ENCODE data around the gene SHOX.
"Not testable (repeated sequence)": the region's sequence is repeated elsewhere in the genome, so short reads cannot be mapped to it uniquely, and the experiment has no call there.

The SHOX gene

DNA sequence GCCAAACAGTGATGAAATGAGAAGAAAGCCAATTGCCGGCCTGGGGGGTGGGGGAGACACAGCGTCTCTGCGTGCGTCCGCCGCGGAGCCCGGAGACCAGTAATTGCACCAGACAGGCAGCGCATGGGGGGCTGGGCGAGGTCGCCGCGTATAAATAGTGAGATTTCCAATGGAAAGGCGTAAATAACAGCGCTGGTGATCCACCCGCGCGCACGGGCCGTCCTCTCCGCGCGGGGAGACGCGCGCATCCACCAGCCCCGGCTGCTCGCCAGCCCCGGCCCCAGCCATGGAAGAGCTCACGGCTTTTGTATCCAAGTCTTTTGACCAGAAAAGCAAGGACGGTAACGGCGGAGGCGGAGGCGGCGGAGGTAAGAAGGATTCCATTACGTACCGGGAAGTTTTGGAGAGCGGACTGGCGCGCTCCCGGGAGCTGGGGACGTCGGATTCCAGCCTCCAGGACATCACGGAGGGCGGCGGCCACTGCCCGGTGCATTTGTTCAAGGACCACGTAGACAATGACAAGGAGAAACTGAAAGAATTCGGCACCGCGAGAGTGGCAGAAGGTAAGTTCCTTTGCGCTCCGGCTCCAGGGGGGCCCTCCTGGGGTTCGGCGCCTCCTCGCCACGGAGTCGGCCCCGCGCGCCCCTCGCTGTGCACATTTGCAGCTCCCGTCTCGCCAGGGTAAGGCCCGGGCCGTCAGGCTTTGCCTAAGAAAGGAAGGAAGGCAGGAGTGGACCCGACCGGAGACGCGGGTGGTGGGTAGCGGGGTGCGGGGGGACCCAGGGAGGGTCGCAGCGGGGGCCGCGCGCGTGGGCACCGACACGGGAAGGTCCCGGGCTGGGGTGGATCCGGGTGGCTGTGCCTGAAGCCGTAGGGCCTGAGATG, at the start of gene SHOX:
Gene SHOX (plus strand): TSS at position 180 of the 885 bp plus-strand sequence. CDS start 107 bp downstream, at position 287.
- DNase-seq = no peak

DNA sequence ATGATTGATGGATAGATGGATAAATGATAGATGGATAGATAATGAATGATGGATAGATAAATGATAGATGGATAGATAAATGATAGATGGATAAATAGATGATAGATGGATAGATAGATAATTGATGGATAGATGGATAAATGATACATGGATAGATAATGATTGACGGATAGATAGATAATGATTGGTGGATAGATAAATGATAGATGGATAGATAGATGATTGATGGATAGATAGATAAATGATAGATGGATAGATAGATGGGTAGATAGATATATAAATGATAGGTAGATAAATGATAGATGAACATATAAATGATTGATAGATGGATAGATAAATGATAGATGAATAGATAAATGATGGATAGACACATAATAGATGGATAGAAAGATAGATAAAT, 49.5 kb upstream of the SHOX start:
- no peak for DNase-seq

- no peak for DNase-seq
Measured at GRCh38 chrX:581720-582298, 48.8 kb upstream of the SHOX start.

- no peak for DNase-seq
Measured at GRCh38 chrX:584572-584971, 46.0 kb upstream of the SHOX start.

- no peak for DNase-seq
Measured at GRCh38 chrX:585115-585808, 45.3 kb upstream of the SHOX start.

DNA sequence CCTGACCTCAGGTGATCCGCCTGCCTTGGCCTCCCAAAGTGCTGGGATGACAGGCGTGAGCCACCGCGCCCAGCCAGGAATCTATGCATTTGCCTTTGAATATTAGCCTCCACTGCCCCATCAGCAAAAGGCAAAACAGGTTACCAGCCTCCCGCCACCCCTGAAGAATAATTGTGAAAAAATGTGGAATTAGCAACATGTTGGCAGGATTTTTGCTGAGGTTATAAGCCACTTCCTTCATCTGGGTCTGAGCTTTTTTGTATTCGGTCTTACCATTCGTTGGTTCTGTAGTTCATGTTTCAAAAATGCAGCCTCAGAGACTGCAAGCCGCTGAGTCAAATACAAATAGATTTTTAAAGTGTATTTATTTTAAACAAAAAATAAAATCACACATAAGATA, 44.2 kb upstream of the SHOX start:
- no peak for DNase-seq

- DNase-seq = not testable (repeated sequence)
Measured at GRCh38 chrX:589261-589660, 41.3 kb upstream of the SHOX start.

GRCh38 chrX:590693-591404, 39.7 kb upstream of the SHOX start:
- no peak for DNase-seq

GRCh38 chrX:599837-600715, 30.5 kb upstream of the SHOX start:
- DNase-seq = no peak

DNA sequence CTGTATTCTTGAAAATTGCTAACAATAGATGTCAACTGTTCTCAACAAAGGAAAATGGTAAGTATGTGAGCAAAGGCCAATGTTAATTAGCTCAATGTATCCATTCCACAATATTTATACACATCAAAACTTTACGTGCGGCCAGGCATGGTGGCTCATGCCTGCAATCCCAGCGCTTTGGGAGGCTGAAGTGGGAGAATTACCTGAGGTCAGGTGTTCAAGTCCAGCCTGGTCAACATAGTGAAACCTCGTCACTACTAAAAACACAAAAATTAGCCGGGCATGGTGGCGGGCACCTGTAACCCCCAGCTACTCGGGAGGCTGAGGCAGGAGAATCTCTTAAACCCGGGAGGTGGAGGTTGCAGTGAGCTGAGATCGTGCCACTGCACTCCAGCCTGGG, 27.6 kb upstream of the SHOX start:
- DNase-seq = not testable (repeated sequence)

DNA sequence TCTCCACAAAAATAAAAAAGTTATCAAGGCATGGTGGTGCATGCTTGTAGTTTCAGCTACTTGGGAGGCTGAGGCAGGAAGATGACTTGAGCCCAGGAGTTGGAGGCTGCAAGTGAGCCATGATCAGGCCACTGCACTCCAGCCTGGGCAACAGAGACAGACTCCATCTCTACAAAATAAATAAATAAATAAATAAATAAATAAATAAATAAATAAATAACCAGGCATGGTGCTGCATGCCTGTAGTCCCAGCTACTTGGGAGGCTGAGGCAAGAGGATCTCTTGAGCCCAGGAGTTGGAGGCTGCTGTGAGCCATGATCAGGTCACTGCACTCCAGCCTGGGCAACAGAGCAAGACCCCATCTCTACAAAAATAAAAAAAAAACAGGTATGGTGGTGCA, 26.0 kb upstream of the SHOX start:
- DNase-seq = not testable (repeated sequence)

DNA sequence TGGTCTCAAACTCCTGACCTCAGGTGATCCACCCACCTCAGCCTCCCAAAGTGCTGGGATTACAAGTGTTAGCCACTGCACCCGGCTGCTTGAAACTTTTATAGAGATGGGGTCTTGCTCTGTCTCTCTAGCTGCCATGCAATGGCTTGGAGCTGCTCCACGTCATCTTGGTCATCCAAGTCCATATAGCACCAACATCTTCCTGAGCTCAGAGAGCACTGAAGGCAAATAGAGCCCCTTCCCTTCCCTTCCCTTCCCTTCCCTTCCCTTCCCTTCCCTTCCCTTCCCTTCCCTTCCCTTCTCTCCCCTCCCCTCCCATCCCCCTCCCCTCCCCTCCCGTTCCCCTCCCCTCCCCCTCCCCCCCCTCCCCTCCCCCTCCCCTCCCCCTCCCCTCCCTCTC, 22.5 kb upstream of the SHOX start:
- not testable (repeated sequence) for DNase-seq

GRCh38 chrX:614136-614535, 16.5 kb upstream of the SHOX start:
- no peak for DNase-seq

GRCh38 chrX:617401-617800, 13.2 kb upstream of the SHOX start:
- DNase-seq = no peak

DNA sequence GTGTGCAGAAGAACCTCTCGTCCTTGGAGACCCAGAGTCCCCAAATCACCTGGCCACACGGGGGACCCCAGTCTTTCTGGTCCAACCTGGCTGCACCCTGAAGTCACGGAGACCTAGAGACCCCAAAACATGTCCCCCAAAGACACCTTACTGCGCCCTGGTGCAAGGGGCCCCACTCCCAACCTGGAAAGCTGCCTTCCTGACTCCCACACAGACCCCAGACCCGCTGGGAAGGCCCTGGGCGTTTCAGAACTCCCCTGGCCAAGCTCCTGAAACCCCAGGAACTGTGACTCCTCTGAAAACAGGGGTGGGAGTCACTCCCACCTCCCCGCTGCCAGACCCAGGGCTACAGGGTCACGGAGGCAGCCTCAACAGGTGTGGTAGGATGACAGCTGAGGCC, 12.7 kb upstream of the SHOX start:
- no peak for DNase-seq

GRCh38 chrX:618304-618703, 12.3 kb upstream of the SHOX start:
- not testable (repeated sequence) for DNase-seq

- DNase-seq = no peak
Measured at GRCh38 chrX:618761-619450, 11.7 kb upstream of the SHOX start.

GRCh38 chrX:619451-619811, 11.2 kb upstream of the SHOX start:
- DNase-seq = no peak

DNA sequence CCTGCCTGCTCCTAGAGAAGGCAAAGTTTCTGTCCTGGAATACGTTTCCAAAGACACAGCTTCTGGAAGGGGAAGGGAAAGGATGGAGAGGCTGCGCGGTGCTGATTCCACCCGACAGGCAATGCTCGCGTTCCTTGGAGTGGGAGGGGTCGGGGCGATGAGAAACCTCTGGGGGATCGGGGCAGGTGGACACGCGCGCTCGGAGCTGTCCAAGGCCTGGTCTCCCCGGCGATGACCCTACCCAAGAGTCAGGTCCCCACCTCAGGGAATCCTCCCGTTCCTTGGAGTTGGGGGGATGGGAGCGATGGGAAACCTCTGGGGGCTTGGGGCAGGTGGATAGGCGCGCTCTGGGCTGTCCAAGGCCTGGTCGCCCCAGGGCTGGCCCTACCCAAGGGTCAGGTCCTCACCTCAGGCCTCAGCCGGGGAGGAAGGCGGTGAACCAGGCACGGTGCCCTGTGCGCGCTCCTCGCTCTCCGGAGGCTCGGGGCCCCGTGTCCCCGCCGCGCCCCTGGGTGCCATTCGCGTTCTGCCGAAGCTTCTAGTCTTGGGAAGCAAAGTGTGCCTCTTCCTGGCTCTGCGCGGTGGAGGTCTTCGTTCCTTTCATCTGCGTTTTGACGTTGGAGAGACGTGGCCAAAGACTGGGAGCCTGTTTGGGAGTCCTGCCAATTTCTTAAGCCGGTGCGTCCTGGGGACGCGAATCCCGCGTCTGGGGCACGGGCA, 10.6 kb upstream of the SHOX start:
- DNase-seq = no peak

- DNase-seq = no peak
Measured at GRCh38 chrX:621705-622503, 8.7 kb upstream of the SHOX start.
